HFF-Myc (cell line): ENCODE data around the gene EGFL7.

ENCODE experiments used
- DNase-seq: peaks from one replicate; pipeline ENCODE4 v3.0.0-alpha.2; 2011; ENCODE audit warnings: low read depth; ENCODE audit errors: extremely low read depth
- H3K4me3 ChIP-seq: replicated peaks from 2 replicates; pipeline ENCODE4 v1.5.1; 2011; ENCODE audit warnings: low read depth, mild to moderate bottlenecking, control low read depth, low read length
- CTCF ChIP-seq: IDR thresholded peaks from 2 replicates; pipeline ENCODE4 v1.5.1; 2012; ENCODE audit warnings: mild to moderate bottlenecking, low read depth, low read length, control low read depth; ENCODE audit errors: missing control alignments

Gene EGFL7

GRCh38 chr9:136625101-136626065, 37.3 kb upstream of the EGFL7 start:
- DNase-seq, result peak; percentile 27
- H3K4me3 ChIP-seq, result no peak overlapping the region

GRCh38 chr9:136626066-136626725, 36.5 kb upstream of the EGFL7 start:
- no peak for TF ChIP-seq CTCF
- H3K4me3 ChIP-seq, result no peak overlapping the region
- no peak for DNase-seq

More at GRCh38 chr9:136625101-136626065, 37.3 kb upstream of the EGFL7 start:
- TF ChIP-seq CTCF, result peak; percentile 48

- H3K4me3 ChIP-seq, result no peak overlapping the region
- DNase-seq, result no peak
- TF ChIP-seq CTCF, result no peak
Observed at GRCh38 chr9:136626740-136627642, 35.7 kb upstream of the EGFL7 start.

- no peak for TF ChIP-seq CTCF
- H3K4me3 ChIP-seq, result no peak overlapping the region
- DNase-seq, result no peak
Observed at GRCh38 chr9:136627703-136628102, 35.0 kb upstream of the EGFL7 start.

GRCh38 chr9:136628268-136628667, 34.4 kb upstream of the EGFL7 start:
- DNase-seq, result no peak
- no peak overlapping the region for H3K4me3 ChIP-seq
- no peak for TF ChIP-seq CTCF
